Peyer's patch (tissue), 4 donors: ENCODE results near the gene COLGALT1. TPM values are rescaled to one million over a fixed set of nuclear protein-coding genes. Genes with fewer than 3 reads are reported as not detected.
"Not testable (repeated sequence)": the region's sequence is repeated elsewhere in the genome, so short reads cannot be mapped to it uniquely, and the experiment has no call there.

Experiments
- DNase-seq, 3 donors: peaks; one replicate each; pipeline ENCODE4 v3.0.0-alpha.2; 2017 to 2019
- H3K27ac ChIP-seq, 4 donors: fragments of 200-600 bp; sonication (generic); one replicate each; pipeline ENCODE4 v1.5.1; 2016 to 2019
- H3K27me3 ChIP-seq, 2 donors: fragments of 200-600 bp; sonication (generic); one replicate each; pipeline ENCODE4 v1.5.1; 2019
- H3K36me3 ChIP-seq, 3 donors: fragments of 200-600 bp; sonication (generic); one replicate each; pipeline ENCODE4 v1.5.1; 2016 to 2019
- H3K4me1 ChIP-seq, 4 donors: fragments of 200-600 bp; sonication (generic); one replicate each; pipeline ENCODE4 v1.5.1; 2016 to 2019
- H3K4me3 ChIP-seq, 4 donors: fragments of 200-600 bp; sonication (generic); 1 replicate in 3 of 4; 2 replicates in 1 of 4; pipeline ENCODE4 v1.5.1; 2016 to 2019; ENCODE audit warnings: mild to moderate bottlenecking in 1 of 4
- H3K9me3 ChIP-seq, 4 donors: fragments of 200-600 bp; sonication (generic); one replicate each; pipeline ENCODE4 v1.5.1; 2016 to 2019; ENCODE audit warnings: mild to moderate bottlenecking in 1 of 4
- POLR2A ChIP-seq, 2 donors: fragments of 450-650 bp; IDR thresholded peaks; one replicate each; pipeline ENCODE4 v1.5.1; 2017; ENCODE audit warnings: antibody characterized with exemption in 2 of 2, mild to moderate bottlenecking in 2 of 2, moderate library complexity in 2 of 2
- total RNA-seq, 4 donors: library from RNA; depleted of rRNA; stranded (reverse); fragments of >200 nt; gene quantifications; one replicate each; pipeline ENCODE4 v1.1.0, GENCODE V29; 2016
- TF ChIP-seq, protein P1 (sequence below), 6 experiments: fragments of 450-650 bp in 4 of 6; fragments of 200-600 bp in 2 of 6; sonication (generic) in 1 of 6; IDR thresholded peaks; one replicate each; pipeline ENCODE4 v1.5.1; 2017 to 2019; ENCODE audit warnings: antibody characterized with exemption in 6 of 6, mild to moderate bottlenecking in 3 of 6, moderate library complexity in 1 of 6

The COLGALT1 gene
- total RNA-seq, 4 donors from 2014 or later: 24.7 to 79.2 (median 48.9) TPM

DNA sequence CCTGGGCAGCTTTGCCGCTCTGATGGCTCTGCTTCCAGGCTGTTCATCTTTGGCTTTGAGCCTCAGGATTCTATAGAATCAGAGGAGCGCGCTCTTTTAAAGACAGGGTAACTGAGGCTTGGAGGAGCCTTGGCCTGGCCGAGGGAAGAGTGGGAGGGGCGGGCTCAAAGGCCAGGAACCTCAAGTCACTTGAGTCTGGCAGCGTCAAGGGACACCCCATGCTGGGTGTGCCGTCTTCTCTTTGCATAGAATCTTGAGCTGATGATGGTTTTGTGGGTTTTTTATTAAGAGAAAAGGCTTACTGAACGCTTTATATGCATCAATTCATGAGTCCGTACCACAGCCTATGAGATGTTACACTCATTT, 42.9 kb upstream of the COLGALT1 start:
- Histone ChIP-seq H3K27me3 (no peaks in the 10 kb centered on the region), H3K4me1 (peaks cover 4 to 23% (median 8%) of the 10 kb centered on the region in 4 donors), H3K9me3 (peaks cover 0 to 8% (median 3%) of the 10 kb centered on the region in 4 donors), H3K27ac (peak overlapping the region; percentile 97 to 100 (median 100)), H3K4me3 (peak overlapping the region; percentile 76 to 100 (median 97)), H3K36me3 (peaks cover 0 to 20% (median 0%) of the 10 kb centered on the region in 3 donors)
- DNase-seq: peak in 1 of 3 donors; percentile 66
- no peak for TF ChIP-seq POLR2A (IDR thresholded peaks at IDR 0.05)
- TF ChIP-seq, protein P1, sequence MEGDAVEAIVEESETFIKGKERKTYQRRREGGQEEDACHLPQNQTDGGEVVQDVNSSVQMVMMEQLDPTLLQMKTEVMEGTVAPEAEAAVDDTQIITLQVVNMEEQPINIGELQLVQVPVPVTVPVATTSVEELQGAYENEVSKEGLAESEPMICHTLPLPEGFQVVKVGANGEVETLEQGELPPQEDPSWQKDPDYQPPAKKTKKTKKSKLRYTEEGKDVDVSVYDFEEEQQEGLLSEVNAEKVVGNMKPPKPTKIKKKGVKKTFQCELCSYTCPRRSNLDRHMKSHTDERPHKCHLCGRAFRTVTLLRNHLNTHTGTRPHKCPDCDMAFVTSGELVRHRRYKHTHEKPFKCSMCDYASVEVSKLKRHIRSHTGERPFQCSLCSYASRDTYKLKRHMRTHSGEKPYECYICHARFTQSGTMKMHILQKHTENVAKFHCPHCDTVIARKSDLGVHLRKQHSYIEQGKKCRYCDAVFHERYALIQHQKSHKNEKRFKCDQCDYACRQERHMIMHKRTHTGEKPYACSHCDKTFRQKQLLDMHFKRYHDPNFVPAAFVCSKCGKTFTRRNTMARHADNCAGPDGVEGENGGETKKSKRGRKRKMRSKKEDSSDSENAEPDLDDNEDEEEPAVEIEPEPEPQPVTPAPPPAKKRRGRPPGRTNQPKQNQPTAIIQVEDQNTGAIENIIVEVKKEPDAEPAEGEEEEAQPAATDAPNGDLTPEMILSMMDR (IDR thresholded peaks at IDR 0.05): no peak

DNA sequence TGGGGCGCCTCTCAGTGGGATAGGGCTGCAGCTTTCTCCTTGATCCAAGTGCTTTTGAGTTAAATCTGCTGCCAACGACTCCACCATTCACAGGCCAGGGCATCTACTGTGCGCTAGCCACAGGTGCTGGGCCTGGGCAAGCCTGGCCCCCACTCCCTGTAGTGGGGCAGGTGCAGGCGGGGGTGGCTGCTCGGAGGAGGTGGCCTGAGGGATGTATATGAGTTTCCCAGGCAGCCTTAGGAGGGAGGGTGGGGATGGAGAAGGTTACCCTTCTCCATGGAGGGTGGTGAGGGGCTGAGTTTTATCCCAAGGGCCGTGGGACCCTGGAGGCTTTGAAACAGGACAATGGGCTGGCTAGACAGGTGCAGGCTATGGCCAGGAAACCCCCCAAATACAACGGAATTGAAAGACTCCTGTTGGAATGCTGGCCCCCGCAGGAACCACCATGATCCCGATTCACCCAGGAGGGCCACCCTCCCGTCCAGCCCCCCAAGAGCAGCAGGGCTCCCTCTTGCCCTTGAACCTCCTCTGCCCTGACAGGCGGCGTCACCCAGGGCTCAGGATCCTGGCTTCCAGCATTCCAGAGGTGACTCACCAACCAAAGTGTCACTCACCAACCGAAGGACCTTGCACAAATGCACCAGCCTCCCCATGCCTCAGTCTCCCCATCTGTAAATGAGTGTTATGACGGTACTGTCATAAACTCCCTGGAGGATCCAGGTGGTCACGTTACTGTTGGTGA, 39.9 kb upstream of the COLGALT1 start:
- H3K4me3 ChIP-seq: no peak overlapping the region
- no peak for TF ChIP-seq POLR2A (IDR thresholded peaks at IDR 0.05)
- TF ChIP-seq, protein P1 (IDR thresholded peaks at IDR 0.05): no peak
- peaks cover 0 to 10% (median 5%) of the 10 kb centered on the region in 4 donors for H3K9me3 ChIP-seq
- peaks cover 0 to 38% (median 0%) of the 10 kb centered on the region in 3 donors for H3K36me3 ChIP-seq
- no peak overlapping the region for H3K27ac ChIP-seq
- DNase-seq: no peak
- H3K4me1 ChIP-seq: peaks cover under 1 to 9% (median 2%) of the 10 kb centered on the region in 4 donors
- no peaks in the 10 kb centered on the region for H3K27me3 ChIP-seq

DNA sequence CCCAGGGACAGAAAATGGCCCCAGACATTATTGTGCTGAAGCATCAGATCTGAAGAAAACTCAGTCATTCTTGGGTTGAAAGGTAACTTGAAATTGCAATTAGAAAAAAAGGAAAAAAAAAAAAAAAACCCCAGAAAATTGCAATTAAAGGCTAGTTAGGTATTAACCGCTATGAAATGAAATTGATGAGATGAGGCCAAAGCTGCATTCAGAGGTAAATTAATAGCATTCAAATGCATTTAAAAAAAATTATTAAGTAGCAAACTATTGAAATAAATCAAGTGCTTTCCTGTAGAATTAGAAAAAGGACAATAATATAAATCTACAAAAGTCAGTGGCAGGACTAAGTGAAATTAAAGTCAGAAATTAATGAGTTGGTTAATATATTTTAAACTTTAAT, 37.6 kb upstream of the COLGALT1 start:
- Histone ChIP-seq H3K4me1 (peaks cover 0 to 5% (median 3%) of the 10 kb centered on the region in 4 donors), H3K27ac (no peak overlapping the region), H3K9me3 (peaks cover 0 to 10% (median 5%) of the 10 kb centered on the region in 4 donors), H3K4me3 (no peak overlapping the region), H3K27me3 (no peaks in the 10 kb centered on the region), H3K36me3 (peaks cover 0 to 45% (median 0%) of the 10 kb centered on the region in 3 donors)
- TF ChIP-seq, protein P1 (IDR thresholded peaks at IDR 0.05): no peak
- no peak for TF ChIP-seq POLR2A (IDR thresholded peaks at IDR 0.05)
- DNase-seq: no peak

DNA sequence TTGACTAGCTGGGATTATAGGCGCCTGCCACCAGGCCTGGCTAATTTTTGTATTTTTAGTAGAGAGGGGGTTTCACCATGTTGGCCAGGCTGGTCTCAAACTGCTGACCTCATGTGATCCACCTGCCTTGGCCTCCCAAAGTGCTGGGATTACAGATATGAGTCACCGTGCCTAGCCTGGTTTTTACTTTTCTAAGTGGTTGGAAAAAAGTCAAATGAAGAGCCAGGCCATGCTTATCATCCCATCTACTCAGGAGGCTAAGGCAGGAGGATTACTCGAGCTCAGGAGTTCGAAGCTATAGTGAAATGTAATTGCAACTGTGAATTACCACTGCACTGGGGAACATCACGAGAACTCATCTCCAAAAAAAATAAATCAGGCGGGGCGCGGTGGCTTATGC, 36.8 kb upstream of the COLGALT1 start:
- DNase-seq, H3K4me1 ChIP-seq, H3K27me3 ChIP-seq, H3K9me3 ChIP-seq, H3K4me3 ChIP-seq, H3K27ac ChIP-seq: not testable (repeated sequence)
- H3K36me3 ChIP-seq: peaks cover 0 to 45% (median 0%) of the 10 kb centered on the region in 3 donors

DNA sequence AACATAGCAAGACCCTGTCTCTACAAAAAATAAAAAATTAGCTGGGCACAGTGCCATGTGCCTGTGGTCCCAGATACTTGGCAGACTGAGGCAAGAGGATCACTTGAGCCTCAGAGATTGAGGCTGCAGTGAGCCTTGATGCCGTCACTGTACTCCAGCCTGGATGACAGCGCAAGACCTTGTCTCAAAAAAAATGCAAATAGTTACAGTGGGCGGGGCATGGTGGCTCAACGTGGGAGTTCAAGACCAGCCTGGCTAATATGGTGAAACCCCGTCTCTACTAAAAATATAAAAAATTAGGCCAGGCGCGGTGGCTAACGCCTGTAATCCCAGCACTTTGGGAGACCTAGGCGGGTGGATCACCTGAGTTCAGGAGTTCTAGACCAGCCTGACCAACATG, 35.5 kb upstream of the COLGALT1 start:
- peaks cover 0 to 45% (median 0%) of the 10 kb centered on the region in 3 donors for H3K36me3 ChIP-seq
- no peak for DNase-seq
- no peak overlapping the region for H3K27ac ChIP-seq
- H3K27me3 ChIP-seq: no peaks in the 10 kb centered on the region
- H3K9me3 ChIP-seq: peaks cover 0 to 10% (median 5%) of the 10 kb centered on the region in 4 donors
- H3K4me1 ChIP-seq: peaks cover 0 to 22% (median 12%) of the 10 kb centered on the region in 4 donors
- TF ChIP-seq, protein P1 (IDR thresholded peaks at IDR 0.05): no peak
- no peak for TF ChIP-seq POLR2A (IDR thresholded peaks at IDR 0.05)
- no peak overlapping the region for H3K4me3 ChIP-seq

DNA sequence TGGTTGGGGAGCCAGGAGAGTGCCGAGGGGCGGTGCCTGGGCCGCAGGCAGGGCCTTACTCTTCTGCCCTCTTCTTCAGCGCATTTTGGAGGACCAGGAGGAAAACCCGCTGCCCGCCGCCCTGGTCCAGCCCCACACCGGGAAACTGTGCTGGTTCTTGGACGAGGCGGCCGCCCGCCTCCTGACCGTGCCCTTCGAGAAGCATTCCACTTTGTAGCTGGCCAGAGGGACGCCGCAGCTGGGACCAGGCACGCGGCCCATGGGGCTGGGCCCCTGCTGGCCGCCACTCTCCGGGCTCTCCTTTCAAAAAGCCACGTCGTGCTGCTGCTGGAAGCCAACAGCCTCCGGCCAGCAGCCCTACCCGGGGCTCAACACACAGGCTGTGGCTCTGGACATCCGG, 34.6 kb upstream of the COLGALT1 start:
- no peak overlapping the region for H3K4me3 ChIP-seq
- no peak for DNase-seq
- no peak for TF ChIP-seq POLR2A (IDR thresholded peaks at IDR 0.05)
- TF ChIP-seq, protein P1 (IDR thresholded peaks at IDR 0.05): no peak
- peaks cover 0 to 24% (median 12%) of the 10 kb centered on the region in 4 donors for H3K4me1 ChIP-seq
- H3K27me3 ChIP-seq: no peaks in the 10 kb centered on the region
- H3K36me3 ChIP-seq: peaks cover 0 to 43% (median 0%) of the 10 kb centered on the region in 3 donors
- peaks cover 0 to 10% (median 5%) of the 10 kb centered on the region in 4 donors for H3K9me3 ChIP-seq
- no peak overlapping the region for H3K27ac ChIP-seq
